Skin epidermis (tissue), 12 donors: Measurements from ENCODE around the gene SLIT3.

Experiments
- H3K27ac ChIP-seq, 21 experiments: fragments of 200-600 bp; sonication (generic) in 11 of 21; one replicate each; pipeline ENCODE4 v1.5.0; 2020; ENCODE audit warnings: mild to moderate bottlenecking in 3 of 21, inconsistent platforms in 2 of 21, moderate library complexity in 2 of 21
- H3K4me3 ChIP-seq, 7 experiments: fragments of 200-600 bp; sonication (generic) in 2 of 7; one replicate each; pipeline ENCODE4 v1.5.0; 2020; ENCODE audit warnings: inconsistent platforms in 2 of 7, mild to moderate bottlenecking in 2 of 7, moderate library complexity in 1 of 7

The SLIT3 gene

GRCh38 chr5:168817591-168817990 lies 483.3 kb downstream of the SLIT3 start:
- Histone ChIP-seq H3K4me3 (no peak overlapping the region), H3K27ac (no peak overlapping the region)

GRCh38 chr5:168816661-168817060 lies 484.3 kb downstream of the SLIT3 start:
- H3K4me3 ChIP-seq, result no peak overlapping the region
- no peak overlapping the region for H3K27ac ChIP-seq

DNA sequence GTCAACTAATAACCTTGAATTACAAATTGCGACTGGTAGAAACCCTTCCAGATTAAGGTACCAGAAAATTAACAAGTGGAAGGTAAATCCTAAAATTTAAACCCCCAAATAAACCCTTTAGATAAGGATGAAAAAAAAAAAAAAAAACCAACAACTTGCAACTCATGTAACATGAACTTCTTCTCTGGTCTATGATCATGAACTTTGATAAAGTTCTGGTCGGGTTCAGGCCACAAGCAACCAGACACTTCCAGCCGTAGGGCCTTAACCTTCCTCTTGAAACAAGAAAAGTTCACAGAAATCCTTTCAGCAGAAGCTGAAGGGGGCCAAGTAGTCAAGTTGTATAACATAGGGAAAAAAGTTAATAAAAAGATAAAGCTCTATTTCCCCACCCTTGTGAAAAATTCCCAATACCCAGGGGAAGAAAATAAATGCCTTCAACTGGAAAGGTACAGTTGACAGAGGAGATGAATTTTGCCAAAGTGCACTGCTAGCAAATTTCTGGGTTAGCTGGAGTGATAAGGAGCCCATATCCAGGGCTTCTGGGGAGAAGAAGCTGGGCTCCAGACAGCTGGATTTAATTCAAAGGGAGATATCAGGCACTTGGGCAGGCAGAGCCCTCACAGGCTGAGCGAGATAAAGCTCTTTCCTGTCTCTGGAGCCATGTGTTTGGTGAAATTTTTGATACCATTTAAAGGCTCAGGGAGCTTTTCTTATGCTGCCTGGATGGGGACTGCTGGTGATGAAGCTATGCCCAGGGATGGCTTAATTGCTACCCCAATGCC lies 487.6 kb downstream of the SLIT3 start:
- Histone ChIP-seq H3K27ac (no peak overlapping the region), H3K4me3 (no peak overlapping the region)

GRCh38 chr5:168810641-168811040 lies 490.3 kb downstream of the SLIT3 start:
- H3K4me3 ChIP-seq, result no peak overlapping the region
- no peak overlapping the region for H3K27ac ChIP-seq

- Histone ChIP-seq H3K27ac (no peak overlapping the region), H3K4me3 (no peak overlapping the region)
Measured at GRCh38 chr5:168809218-168809617, 491.7 kb downstream of the SLIT3 start.

GRCh38 chr5:168808051-168808616 lies 492.8 kb downstream of the SLIT3 start:
- Histone ChIP-seq H3K4me3 (no peak overlapping the region), H3K27ac (no peak overlapping the region)

- no peak overlapping the region for H3K27ac ChIP-seq
- no peak overlapping the region for H3K4me3 ChIP-seq
Measured at GRCh38 chr5:168807287-168807686, 493.7 kb downstream of the SLIT3 start.

DNA sequence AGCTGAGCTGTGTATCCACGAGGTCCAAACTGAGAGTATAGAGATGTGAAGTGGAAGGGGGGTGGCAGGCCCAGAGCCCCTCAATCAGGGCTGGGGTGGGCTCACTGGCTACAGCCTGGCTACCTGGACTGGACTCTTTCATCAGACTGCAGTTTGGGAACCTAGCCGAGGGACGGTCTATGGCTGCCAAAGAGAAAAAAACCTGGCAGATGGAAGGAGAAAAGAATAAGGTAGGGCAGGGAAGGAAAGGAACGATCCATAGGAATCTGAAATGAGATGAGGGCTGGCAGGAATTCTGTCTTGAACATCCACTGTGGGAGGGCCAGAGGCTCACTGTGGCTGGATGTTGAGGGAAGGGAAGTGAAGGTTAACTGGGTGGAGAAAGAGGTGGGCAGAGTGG lies 497.4 kb downstream of the SLIT3 start:
- H3K27ac ChIP-seq, result no peak overlapping the region
- no peak overlapping the region for H3K4me3 ChIP-seq

DNA sequence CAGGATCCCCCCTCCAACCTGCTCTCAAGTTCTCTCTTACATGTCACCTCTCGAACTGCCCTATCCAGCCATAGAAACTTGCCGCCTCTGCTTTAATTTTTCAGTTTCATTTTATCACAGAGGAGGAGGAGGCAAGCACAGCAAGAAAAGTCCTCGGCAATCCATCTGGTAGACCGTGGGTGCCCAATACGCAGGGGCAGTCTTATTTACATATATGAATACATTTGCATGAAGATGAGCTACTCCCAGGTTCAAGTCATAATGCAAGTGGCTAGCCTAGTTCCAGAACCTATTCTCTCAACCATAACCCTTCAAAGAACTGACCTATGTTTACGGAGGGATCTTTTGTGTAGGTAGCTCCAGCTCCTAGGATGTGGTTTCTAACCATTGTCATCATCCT lies 498.6 kb downstream of the SLIT3 start:
- Histone ChIP-seq H3K27ac (no peak overlapping the region), H3K4me3 (no peak overlapping the region)

GRCh38 chr5:168801567-168801966 lies 499.4 kb downstream of the SLIT3 start:
- no peak overlapping the region for H3K4me3 ChIP-seq
- H3K27ac ChIP-seq, result no peak overlapping the region

DNA sequence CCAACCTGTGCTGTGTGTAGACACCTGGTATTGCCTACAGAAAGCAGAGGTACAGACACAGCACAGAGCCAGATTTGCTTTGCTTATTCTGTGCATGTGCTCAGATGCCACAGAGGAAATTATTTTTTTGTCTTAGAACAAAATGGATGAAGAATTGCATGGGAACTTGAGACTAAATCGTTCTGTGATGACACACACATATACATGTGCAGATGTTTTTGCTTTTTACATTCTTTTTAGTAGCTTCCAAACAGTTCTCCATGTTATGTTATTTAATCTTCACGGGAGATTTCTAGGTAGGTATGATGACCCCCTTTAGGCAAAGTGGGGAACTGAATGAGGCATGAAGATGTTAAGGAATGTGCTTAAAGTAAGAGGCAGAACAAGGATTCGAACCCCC lies 500.2 kb downstream of the SLIT3 start:
- no peak overlapping the region for H3K27ac ChIP-seq
- H3K4me3 ChIP-seq, result no peak overlapping the region

- Histone ChIP-seq H3K27ac (no peak overlapping the region), H3K4me3 (no peak overlapping the region)
Measured at GRCh38 chr5:168798065-168799023, 502.6 kb downstream of the SLIT3 start.

- peak overlapping the region in 1 of 21 experiments; percentile 17 for H3K27ac ChIP-seq
- H3K4me3 ChIP-seq, result no peak overlapping the region
Measured at GRCh38 chr5:168796593-168797580, 504.1 kb downstream of the SLIT3 start.

GRCh38 chr5:168796000-168796399 lies 504.9 kb downstream of the SLIT3 start:
- H3K27ac ChIP-seq, result peak overlapping the region in 1 of 21 experiments; percentile 17
- H3K4me3 ChIP-seq, result no peak overlapping the region

GRCh38 chr5:168793841-168794837 lies 506.8 kb downstream of the SLIT3 start:
- Histone ChIP-seq H3K27ac (peak overlapping the region in 4 of 21 experiments; percentile 2 to 44 (median 24)), H3K4me3 (no peak overlapping the region)

DNA sequence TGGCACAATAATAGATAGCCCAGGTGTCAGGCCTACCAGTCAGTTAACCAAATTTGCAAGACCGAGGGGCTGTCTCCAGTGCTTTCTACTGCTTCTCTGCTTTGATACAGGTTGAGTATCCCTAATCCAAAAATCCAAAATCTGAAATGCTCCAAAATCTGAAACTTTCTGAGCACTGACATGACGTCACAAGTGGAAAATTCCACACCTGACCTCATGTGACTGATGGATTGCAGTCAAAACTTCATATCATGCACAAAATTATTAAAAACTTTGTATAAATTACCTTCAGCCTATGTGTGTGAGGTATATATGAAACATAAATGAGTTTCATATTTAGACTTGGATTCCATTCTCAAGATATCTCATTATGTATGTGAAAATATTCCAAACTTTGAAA lies 508.3 kb downstream of the SLIT3 start:
- no peak overlapping the region for H3K4me3 ChIP-seq
- H3K27ac ChIP-seq, result no peak overlapping the region

- Histone ChIP-seq H3K27ac (no peak overlapping the region), H3K4me3 (no peak overlapping the region)
Measured at GRCh38 chr5:168790671-168791250, 510.2 kb downstream of the SLIT3 start.
